Measurements from ENCODE around the gene IFNA7.
"Not testable (repeated sequence)": the region's sequence is repeated elsewhere in the genome, so short reads cannot be mapped to it uniquely, and the experiment has no call there.

IFNA7 gene

GRCh38 chr9:21182810-21183736 lies 18.9 kb downstream of the IFNA7 start:
- DNase-seq (ENCODE audit: low spot score); FAIRE-seq: not testable (repeated sequence)

DNA sequence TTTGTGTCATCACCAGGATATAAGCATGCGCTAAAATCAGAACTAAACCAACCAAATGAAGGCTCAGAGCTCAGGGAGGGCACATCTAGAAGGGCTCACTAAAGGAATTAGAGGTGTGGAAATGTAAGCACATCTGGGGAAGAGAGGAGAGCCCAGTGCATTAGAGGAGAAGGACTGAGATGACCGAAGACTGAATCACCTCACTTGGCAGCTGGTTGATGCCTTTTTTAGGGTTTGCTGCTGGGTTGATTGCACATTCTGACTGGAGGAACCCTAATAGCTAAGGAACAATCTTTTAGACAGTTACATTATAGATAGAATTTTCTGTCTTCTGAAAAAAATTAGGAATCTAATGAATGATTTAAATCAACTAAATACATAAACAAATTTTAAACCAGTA lies 27.3 kb downstream of the IFNA7 start:
- FAIRE-seq: no peak
- DNase-seq (ENCODE audit: low spot score): no peak

GRCh38 chr9:21172156-21172555 lies 29.8 kb downstream of the IFNA7 start:
- FAIRE-seq (no peak), DNase-seq (ENCODE audit: low spot score) (no peak)

DNA sequence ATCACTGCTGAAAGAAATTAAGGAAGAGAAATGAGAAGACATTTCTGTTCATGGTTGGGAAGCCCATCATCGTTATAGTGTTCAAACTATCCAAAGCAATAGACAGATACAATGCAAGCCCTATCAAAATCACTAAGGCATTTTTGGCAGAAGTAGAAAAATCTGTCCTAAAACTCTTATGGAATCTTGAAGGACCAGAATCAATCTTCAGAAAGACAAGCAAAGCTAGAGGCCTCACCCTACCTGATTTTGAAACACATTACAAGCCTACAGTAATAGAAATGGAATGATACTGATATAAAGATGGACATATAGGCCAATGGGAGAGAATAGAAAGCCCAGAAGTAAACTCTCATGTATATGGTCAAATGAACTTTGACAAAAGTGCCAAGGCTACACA lies 30.7 kb downstream of the IFNA7 start:
- DNase-seq (ENCODE audit: low spot score): no peak
- no peak for FAIRE-seq

- not testable (repeated sequence) for DNase-seq (ENCODE audit: low spot score); FAIRE-seq
Measured at GRCh38 chr9:21166560-21166959, 35.4 kb downstream of the IFNA7 start, which contains the start of gene IFNA21. TSS of gene IFNA21 (minus strand) at chr9:21166660. CDS start at chr9:21166612, 48 bp downstream.

DNA sequence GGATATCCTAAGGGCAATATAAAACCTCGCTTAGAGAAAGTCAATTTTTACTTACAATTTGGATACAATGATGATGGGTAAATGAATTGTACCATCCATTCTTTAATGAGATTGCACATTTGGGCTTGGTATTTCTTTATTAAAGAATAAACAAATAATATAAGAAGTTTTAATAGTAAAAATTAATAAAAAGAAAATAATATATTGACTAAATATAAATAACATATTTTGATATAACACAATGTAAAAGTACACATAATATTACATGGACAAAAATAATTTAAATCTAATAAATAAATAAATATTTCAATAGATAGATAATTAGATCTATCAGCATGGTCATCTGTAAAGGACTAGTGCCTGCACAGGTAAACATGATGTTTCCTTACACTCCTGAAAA lies 36.5 kb downstream of the IFNA7 start:
- no peak for DNase-seq (ENCODE audit: low spot score)
- FAIRE-seq: no peak

GRCh38 chr9:21160178-21160577 lies 41.8 kb downstream of the IFNA7 start:
- DNase-seq (ENCODE audit: low spot score): peak; percentile 3

DNA sequence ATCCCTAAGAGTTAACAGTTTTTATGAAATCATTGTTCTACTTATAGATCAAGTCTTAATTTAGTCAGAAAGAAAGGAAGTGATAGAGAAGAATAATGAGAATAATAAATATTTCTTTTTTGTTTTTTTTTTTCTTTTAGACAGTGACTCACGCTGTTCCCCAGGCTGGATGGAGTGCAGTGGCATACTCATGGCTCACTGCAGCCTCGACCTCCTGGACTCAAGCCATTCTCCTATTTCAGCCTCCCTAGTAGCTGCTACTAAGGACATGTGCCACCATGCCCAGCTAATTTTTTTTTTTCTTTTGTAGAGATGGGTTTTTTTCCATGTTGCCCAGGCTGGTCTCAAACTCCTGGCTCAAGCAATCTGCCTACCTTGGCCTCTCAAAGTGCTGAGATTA lies 46.5 kb downstream of the IFNA7 start:
- FAIRE-seq (no peak), DNase-seq (ENCODE audit: low spot score) (no peak)

More at GRCh38 chr9:21160178-21160577, 41.8 kb downstream of the IFNA7 start:
- no peak for FAIRE-seq

DNA sequence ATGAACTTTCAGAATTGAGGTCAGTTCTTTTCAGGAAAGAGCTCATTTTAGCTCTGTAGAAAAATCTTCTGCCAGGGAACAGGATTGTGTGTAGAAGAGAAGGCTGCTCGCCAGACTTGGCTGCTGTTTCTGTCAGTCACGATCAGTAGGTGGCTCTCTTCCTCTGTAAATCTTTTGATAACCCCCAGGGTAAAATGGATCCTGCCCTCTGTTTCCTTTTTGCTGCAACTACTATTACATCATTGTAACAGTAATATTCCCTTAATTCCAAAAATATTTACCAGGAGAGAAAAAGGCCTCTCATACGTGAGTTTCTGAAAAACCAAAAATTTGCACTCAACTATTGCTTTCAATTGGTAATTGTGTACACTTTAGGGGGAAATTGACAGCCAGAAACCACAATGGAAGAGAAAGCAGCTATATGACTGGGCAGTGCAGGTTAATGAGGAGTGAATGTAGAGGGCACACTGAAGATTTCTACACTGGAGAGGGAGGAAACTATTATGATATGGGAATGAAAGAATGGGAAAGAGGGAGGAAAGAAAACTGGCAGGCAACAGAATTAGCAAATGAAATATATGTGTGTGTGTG lies 47.9 kb downstream of the IFNA7 start:
- FAIRE-seq (no peak), DNase-seq (ENCODE audit: low spot score) (peak; percentile 26)

DNA sequence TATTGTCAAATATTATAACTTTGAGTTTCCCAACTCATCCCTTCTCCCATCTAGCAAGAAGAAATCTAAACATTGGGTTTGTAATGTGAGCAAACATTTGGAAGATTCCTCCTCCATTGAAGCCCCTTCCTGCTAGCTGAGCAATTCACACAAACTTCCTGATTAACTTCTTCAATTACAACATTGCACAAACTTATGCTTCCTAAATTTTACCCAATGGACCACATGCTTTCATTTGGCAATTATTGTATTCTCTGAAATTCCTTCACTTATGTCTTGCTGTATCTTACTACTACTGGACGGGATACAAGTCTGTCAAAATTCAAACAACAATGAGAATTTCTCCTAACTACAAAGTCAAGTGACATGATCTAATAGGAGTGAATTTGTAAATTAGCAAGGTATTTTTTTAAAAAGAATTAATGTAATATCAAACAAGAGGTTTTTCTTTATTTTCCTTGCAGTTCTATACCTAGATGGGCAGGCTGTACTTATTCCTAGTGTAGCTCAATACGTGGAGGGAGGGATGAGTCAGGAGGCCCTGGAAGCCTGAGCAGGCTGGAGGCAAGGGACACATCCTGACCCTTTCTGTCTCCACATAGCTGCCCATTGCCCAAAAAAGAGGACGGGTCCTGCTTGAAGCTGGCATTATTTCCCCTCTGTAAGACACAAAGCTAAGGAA lies 48.5 kb downstream of the IFNA7 start:
- DNase-seq (ENCODE audit: low spot score) (peak; percentile 6), FAIRE-seq (no peak)
